HG03520 (cell line): Measurements from ENCODE around the gene SLC52A3.

Experiments used
- ATAC-seq: cut with Tn5 transposase; IDR thresholded peaks from one replicate; pipeline ENCODE4 v1.9.1; 2021; ENCODE audit warnings: mild to moderate bottlenecking, moderate library complexity; ENCODE audit not compliant: unreplicated experiment

SLC52A3 gene

GRCh38 chr20:770691-771090, 2.4 kb upstream of the SLC52A3 start:
- ATAC-seq = no peak

GRCh38 chr20:766906-767305, 1.4 kb downstream of the SLC52A3 start:
- no peak for ATAC-seq

GRCh38 chr20:764255-764654, 4.0 kb downstream of the SLC52A3 start:
- no peak for ATAC-seq

GRCh38 chr20:761418-762381, 6.6 kb downstream of the SLC52A3 start:
- ATAC-seq = no peak

GRCh38 chr20:760751-761417, 7.4 kb downstream of the SLC52A3 start:
- no peak for ATAC-seq

GRCh38 chr20:757506-757905, 10.8 kb downstream of the SLC52A3 start:
- ATAC-seq = no peak

GRCh38 chr20:755941-756340, 12.4 kb downstream of the SLC52A3 start:
- no peak for ATAC-seq

GRCh38 chr20:754904-755303, 13.4 kb downstream of the SLC52A3 start:
- ATAC-seq = no peak

GRCh38 chr20:753897-754635, 14.2 kb downstream of the SLC52A3 start:
- ATAC-seq = no peak

GRCh38 chr20:753136-753535, 15.2 kb downstream of the SLC52A3 start:
- ATAC-seq = no peak

- no peak for ATAC-seq
Measured at GRCh38 chr20:752291-752690, 16.0 kb downstream of the SLC52A3 start.

GRCh38 chr20:751761-752160, 16.5 kb downstream of the SLC52A3 start:
- no peak for ATAC-seq

GRCh38 chr20:750801-751200, 17.5 kb downstream of the SLC52A3 start:
- no peak for ATAC-seq

GRCh38 chr20:745683-746301, 22.5 kb downstream of the SLC52A3 start:
- ATAC-seq = no peak

- no peak for ATAC-seq
Measured at GRCh38 chr20:742156-742555, 26.1 kb downstream of the SLC52A3 start.

- ATAC-seq = no peak
Measured at GRCh38 chr20:741620-742019, 26.7 kb downstream of the SLC52A3 start.

GRCh38 chr20:740162-740561, 28.1 kb downstream of the SLC52A3 start:
- no peak for ATAC-seq

- no peak for ATAC-seq
Measured at GRCh38 chr20:739736-740135, 28.6 kb downstream of the SLC52A3 start.

- no peak for ATAC-seq
Measured at GRCh38 chr20:733861-734260, 34.4 kb downstream of the SLC52A3 start.

GRCh38 chr20:732727-733126, 35.6 kb downstream of the SLC52A3 start:
- no peak for ATAC-seq
